ENCODE data around the gene ESPN.

DNA sequence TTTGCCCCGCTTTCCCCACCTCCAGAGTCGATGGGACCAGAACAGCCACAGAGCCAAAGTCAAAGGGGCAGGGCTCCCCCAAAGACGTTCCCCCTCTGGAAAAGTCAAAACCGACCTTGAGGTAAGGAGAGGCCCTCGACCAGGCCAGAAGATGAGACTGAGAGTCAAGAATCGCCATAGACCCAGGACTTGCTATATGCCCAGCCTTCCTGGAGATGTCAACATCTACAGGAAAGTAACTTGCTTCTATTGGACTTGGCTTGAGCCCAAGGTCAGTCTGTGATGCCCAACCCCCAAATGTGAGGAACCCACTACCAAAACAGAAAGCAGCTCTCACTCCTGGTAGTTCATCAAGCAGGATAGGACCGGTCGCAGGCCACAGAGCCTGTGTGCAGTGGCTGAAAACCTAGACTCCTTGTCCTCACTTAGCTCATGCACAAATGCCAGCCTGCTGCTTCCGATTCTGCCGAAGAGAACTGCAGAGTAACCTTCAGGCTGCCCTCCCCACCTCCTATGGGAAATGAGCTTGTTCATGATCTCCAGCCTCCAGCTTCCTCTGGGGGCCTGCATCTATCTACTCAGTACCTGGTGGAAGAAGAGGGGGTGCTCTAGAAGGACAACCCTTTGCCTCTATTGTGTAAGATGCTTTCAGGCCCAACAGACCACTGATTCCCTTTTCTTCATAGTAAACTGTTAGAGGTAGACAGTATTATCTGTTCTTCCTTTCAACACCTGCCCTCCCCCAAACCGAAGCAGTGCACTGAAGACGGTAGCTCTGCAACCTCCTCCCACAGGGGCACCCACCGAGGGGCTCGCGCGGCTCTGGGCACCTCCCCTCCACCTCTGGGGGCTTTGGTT lies 32.4 kb upstream of the ESPN start:
- TF ChIP-seq ZNF274 (IDR thresholded peaks at IDR 0.05; ENCODE audit: low read depth, low read length): no peak
- TF ChIP-seq YY1 (IDR thresholded peaks at IDR 0.05; ENCODE audit: insufficient read depth, insufficient read length): no peak

Measured in NT2/D1 (cell line).